ENCODE data around the gene ULBP2.

GRCh38 chr6:149948616-149949015, 6.8 kb downstream of the ULBP2 start:
- TF ChIP-seq CTCF (IDR thresholded peaks at IDR 0.05; ENCODE audit: low read length) (no peak), EZH2phosphoT487 (IDR thresholded peaks at IDR 0.05; ENCODE audit: low read length) (no peak), EZH2 (optimal IDR thresholded peaks at IDR 0.05; ENCODE audit: low read depth, low read length) (no peak)
